H9 (cell line): Measurements from ENCODE around the gene PRMT5. TPM values are rescaled to one million over a fixed set of nuclear protein-coding genes. Genes with fewer than 3 reads are reported as not detected.
A peak's percentile ranks its signal among the peaks of the same experiment; 100 is the strongest.

ENCODE experiments used
- DNase-seq: peaks from one replicate; pipeline ENCODE4 v3.0.0-alpha.2; 2017
- H2AFZ ChIP-seq: one replicate; pipeline ENCODE4 v1.6.1; 2013; ENCODE audit warnings: mild to moderate bottlenecking, low read length, control low read depth, moderate library complexity
- H2AK5ac ChIP-seq: 2 replicates; pipeline ENCODE4 v1.6.1; 2013; ENCODE audit warnings: low read length, control low read depth, mixed read lengths; ENCODE audit not compliant: insufficient read length
- H2BK120ac ChIP-seq: one replicate; pipeline ENCODE4 v1.6.1; 2013; ENCODE audit warnings: low read depth, mild to moderate bottlenecking, low read length, control low read depth, inconsistent platforms; ENCODE audit not compliant: poor library complexity, severe bottlenecking
- H2BK12ac ChIP-seq: 2 replicates; pipeline ENCODE4 v1.6.1; 2013; ENCODE audit warnings: low read length, control low read depth, mixed read lengths, low read depth; ENCODE audit not compliant: insufficient read length
- H2BK15ac ChIP-seq: 2 replicates; pipeline ENCODE4 v1.6.1; 2013; ENCODE audit warnings: low read depth, low read length, control low read depth
- H2BK20ac ChIP-seq: one replicate; pipeline ENCODE4 v1.6.1; 2013; ENCODE audit warnings: low read depth, mild to moderate bottlenecking, low read length, control low read depth, inconsistent platforms; ENCODE audit not compliant: poor library complexity, severe bottlenecking
- H2BK5ac ChIP-seq: 2 replicates; pipeline ENCODE4 v1.6.1; 2013; ENCODE audit warnings: low read length, control low read depth, mixed read lengths; ENCODE audit not compliant: insufficient read length
- H3K14ac ChIP-seq: 2 replicates; pipeline ENCODE4 v1.6.1; 2013; ENCODE audit warnings: low read length, control low read depth; ENCODE audit not compliant: insufficient read depth
- H3K18ac ChIP-seq: 2 replicates; pipeline ENCODE4 v1.6.1; 2013; ENCODE audit warnings: low read depth, mild to moderate bottlenecking, mixed read lengths, low read length, control low read depth; ENCODE audit not compliant: insufficient read length
- H3K23ac ChIP-seq: 2 replicates; pipeline ENCODE4 v1.6.1; 2013; ENCODE audit warnings: low read length, control low read depth, mixed read lengths, low read depth; ENCODE audit not compliant: insufficient read length
- H3K23me2 ChIP-seq: 2 replicates; pipeline ENCODE4 v1.6.1; 2013; ENCODE audit warnings: low read depth, mild to moderate bottlenecking, mixed read lengths, low read length, control low read depth; ENCODE audit not compliant: insufficient read length, poor library complexity, severe bottlenecking
- H3K27ac ChIP-seq: 2 replicates; pipeline ENCODE4 v1.5.1; 2013; ENCODE audit warnings: low read length, control low read depth, mixed read lengths, low read depth; ENCODE audit not compliant: insufficient read length
- H3K27me3 ChIP-seq: 2 replicates; pipeline ENCODE4 v1.6.1; 2013; ENCODE audit warnings: low read length, control low read depth, inconsistent platforms; ENCODE audit not compliant: insufficient read depth
- H3K4ac ChIP-seq: 2 replicates; pipeline ENCODE4 v1.6.1; 2013; ENCODE audit warnings: low read depth, mild to moderate bottlenecking, control low read depth, inconsistent platforms, low read length, moderate library complexity
- H3K4me1 ChIP-seq: 2 replicates; pipeline ENCODE4 v1.6.1; 2013; ENCODE audit warnings: low read length, control low read depth, inconsistent platforms; ENCODE audit not compliant: insufficient read depth
- H3K4me2 ChIP-seq: 2 replicates; pipeline ENCODE4 v1.6.1; 2013; ENCODE audit warnings: low read length, control low read depth, mixed read lengths; ENCODE audit not compliant: insufficient read length, insufficient read depth
- H3K56ac ChIP-seq: 2 replicates; pipeline ENCODE4 v1.6.1; 2013; ENCODE audit warnings: low read depth, mild to moderate bottlenecking, mixed read lengths, low read length, control low read depth; ENCODE audit not compliant: insufficient read length
- H3K79me1 ChIP-seq: 2 replicates; pipeline ENCODE4 v1.6.1; 2013; ENCODE audit warnings: low read depth, mild to moderate bottlenecking, moderate library complexity, low read length, control low read depth, inconsistent platforms; ENCODE audit not compliant: insufficient read depth, poor library complexity, severe bottlenecking
- H3K79me2 ChIP-seq: 2 replicates; pipeline ENCODE4 v1.6.1; 2013; ENCODE audit warnings: low read length, control low read depth, inconsistent platforms; ENCODE audit not compliant: insufficient read depth
- H3K9ac ChIP-seq: 2 replicates; pipeline ENCODE4 v1.6.1; 2013; ENCODE audit warnings: low read length, control low read depth, mixed read lengths; ENCODE audit not compliant: insufficient read length; ENCODE audit errors: extremely low read depth
- H3K9me3 ChIP-seq: one replicate; pipeline ENCODE4 v1.6.1; 2013; ENCODE audit warnings: low read depth, low read length, inconsistent platforms; ENCODE audit not compliant: control insufficient read depth
- H3T11ph ChIP-seq: one replicate; pipeline ENCODE4 v1.6.1; 2013; ENCODE audit warnings: mild to moderate bottlenecking, low read length, control low read depth, inconsistent platforms
- H4K20me1 ChIP-seq: one replicate; pipeline ENCODE4 v1.6.1; 2013; ENCODE audit not compliant: control insufficient read depth, insufficient read length, insufficient read depth
- H4K5ac ChIP-seq: 2 replicates; pipeline ENCODE4 v1.6.1; 2013; ENCODE audit warnings: low read depth, mild to moderate bottlenecking, mixed read lengths, low read length, control low read depth; ENCODE audit not compliant: insufficient read length
- H4K8ac ChIP-seq: replicated peaks from 2 replicates; pipeline ENCODE4 v1.6.1; 2013; ENCODE audit warnings: low read length, control low read depth, mixed read lengths, low read depth; ENCODE audit not compliant: insufficient read length
- H4K91ac ChIP-seq: 2 replicates; pipeline ENCODE4 v1.6.1; 2013; ENCODE audit warnings: low read depth, mild to moderate bottlenecking, moderate library complexity, mixed read lengths, low read length, control low read depth; ENCODE audit not compliant: insufficient read length
- H3K27ac Mint-ChIP-seq, 3 experiments: 2 replicates in 2 of 3; 3 replicates in 1 of 3; pipeline ENCODE4 v1.8.0; 2020 to 2021; ENCODE audit warnings: mixed read lengths in 3 of 3, mild to moderate bottlenecking in 1 of 3, moderate library complexity in 1 of 3
- H3K27me3 Mint-ChIP-seq: 2 replicates; pipeline ENCODE4 v1.8.0; 2021; ENCODE audit warnings: low read depth, mild to moderate bottlenecking, moderate library complexity, mixed read lengths
- H3K36me3 Mint-ChIP-seq, 3 experiments: 2 replicates in 2 of 3; 3 replicates in 1 of 3; pipeline ENCODE4 v1.8.0; 2020 to 2021; ENCODE audit warnings: low read depth in 3 of 3, mixed read lengths in 3 of 3; ENCODE audit not compliant: insufficient read depth in 1 of 3
- H3K4me1 Mint-ChIP-seq, 2 experiments: 2 replicates each; pipeline ENCODE4 v1.8.0; 2020; ENCODE audit warnings: mixed read lengths in 2 of 2
- H3K4me3 Mint-ChIP-seq, 2 experiments: 2 replicates in 1 of 2; 3 replicates in 1 of 2; pipeline ENCODE4 v1.8.0; 2020 to 2021; ENCODE audit warnings: mild to moderate bottlenecking in 2 of 2, mixed read lengths in 2 of 2, moderate library complexity in 1 of 2
- H3K9me3 Mint-ChIP-seq, 2 experiments: 2 replicates in 1 of 2; 3 replicates in 1 of 2; pipeline ENCODE4 v1.8.0; 2020; ENCODE audit warnings: mild to moderate bottlenecking in 2 of 2, mixed read lengths in 2 of 2, moderate library complexity in 1 of 2
- CTCF ChIP-seq: fragments of 200-600 bp; sonication (generic); conservative IDR thresholded peaks from 3 replicates; pipeline ENCODE4 v1.8.0; 2021; ENCODE audit warnings: antibody characterized with exemption, mild to moderate bottlenecking
- WGBS: extraction: QIAGEN DNeasy Blood & Tissue Kit; methylation state at CpG from one replicate; pipeline ENCODE4 v1.1.7; 2013; ENCODE audit warnings: missing lambda C conversion rate, low lambda C conversion rate, mixed read lengths; ENCODE audit not compliant: insufficient read length; ENCODE audit errors: extremely low coverage; 5-methylcytosine and 5-hydroxymethylcytosine counted together
- total RNA-seq: library from RNA; stranded (reverse); gene quantifications from 2 replicates; pipeline ENCODE4 v1.2.1, GENCODE V29; 2021

The PRMT5 gene
- total RNA-seq, 1 experiment from 2014 or later = 141 TPM

- no peak for TF ChIP-seq CTCF
- H3K4me2 ChIP-seq = no peak overlapping the region
Measured at GRCh38 chr14:22884738-22885523, 44.2 kb downstream of the PRMT5 start.

More at GRCh38 chr14:22884738-22885523, 44.2 kb downstream of the PRMT5 start:
- no peaks in the 10 kb centered on the region for H4K20me1 ChIP-seq
- WGBS = no CpG with 5 or more reads among the region's 11 CpGs
- no peaks in the 10 kb centered on the region for H3K79me2 ChIP-seq
- no peak overlapping the region for H2BK15ac ChIP-seq
- no peak overlapping the region for H2BK5ac ChIP-seq
- H3K27me3 Mint-ChIP-seq = peaks cover 37% of the 10 kb centered on the region
- no peak overlapping the region for H4K5ac ChIP-seq
- no peak overlapping the region for H2BK20ac ChIP-seq
- no peak overlapping the region for H2BK120ac ChIP-seq
- H2AFZ ChIP-seq = no peak overlapping the region
- no peak overlapping the region for H3K27ac Mint-ChIP-seq
- no peak overlapping the region for H3K23ac ChIP-seq
- no peak overlapping the region for H3T11ph ChIP-seq
- peaks cover 13% of the 10 kb centered on the region for H3K23me2 ChIP-seq
- H3K9ac ChIP-seq = no peak overlapping the region
- no peak overlapping the region for H2BK12ac ChIP-seq
- H3K4me1 Mint-ChIP-seq = peaks cover 35 to 42% of the 10 kb centered on the region in 2 experiments
- no peaks in the 10 kb centered on the region for H3K9me3 ChIP-seq
- H3K79me1 ChIP-seq = no peaks in the 10 kb centered on the region
- H3K4me3 Mint-ChIP-seq = peak overlapping the region in 1 of 2 experiments; percentile 54; a peak in 2 of 5 replicates
- no peak for DNase-seq
- no peak overlapping the region for H2AK5ac ChIP-seq
- H3K27me3 ChIP-seq = peaks cover 3% of the 10 kb centered on the region; the same call in 1 of the 2 replicates
- no peak overlapping the region for H3K4ac ChIP-seq
- H3K18ac ChIP-seq = no peak overlapping the region
- H3K56ac ChIP-seq = no peak overlapping the region
- H3K27ac ChIP-seq = no peak overlapping the region
- H4K91ac ChIP-seq = no peak overlapping the region
- no peaks in the 10 kb centered on the region; a peak in 1 of 5 replicates for H3K9me3 Mint-ChIP-seq
- H3K4me1 ChIP-seq = no peaks in the 10 kb centered on the region; the same call in 1 of the 2 replicates
- no peak overlapping the region for H3K14ac ChIP-seq
- peaks cover 0 to 11% (median 6%) of the 10 kb centered on the region in 3 experiments; a peak in 3 of 7 replicates for H3K36me3 Mint-ChIP-seq
- no peak overlapping the region for H4K8ac ChIP-seq
